Mucosa of descending colon (tissue), 3 donors: ENCODE results near the gene TLNRD1. TPM values are rescaled to one million over a fixed set of nuclear protein-coding genes. Genes with fewer than 3 reads are reported as not detected.

Experiments
- ATAC-seq: fragments of 200-7000 bp; cut with Tn5 transposase; one replicate; pipeline ENCODE4 v1.9.1; 2020; ENCODE audit warnings: mild to moderate bottlenecking, moderate library complexity
- DNase-seq, 3 donors: peaks; one replicate each; pipeline ENCODE4 v3.0.0-alpha.2; 2020
- H3K36me3 ChIP-seq: fragments of 200-600 bp; one replicate; pipeline ENCODE4 v1.8.0; 2021; ENCODE audit warnings: low read depth, mild to moderate bottlenecking
- H3K4me1 ChIP-seq: fragments of 200-600 bp; one replicate; pipeline ENCODE4 v1.8.0; 2021; ENCODE audit warnings: low read depth, mild to moderate bottlenecking
- H3K4me3 ChIP-seq: fragments of 200-600 bp; one replicate; pipeline ENCODE4 v1.8.0; 2021; ENCODE audit warnings: mild to moderate bottlenecking
- H3K9me3 ChIP-seq: fragments of 200-600 bp; one replicate; pipeline ENCODE4 v1.8.0; 2021; ENCODE audit warnings: mild to moderate bottlenecking
- CTCF ChIP-seq: fragments of 200-600 bp; IDR thresholded peaks from one replicate; pipeline ENCODE4 v1.8.0; 2022; ENCODE audit warnings: antibody characterized with exemption, mild to moderate bottlenecking
- intact Hi-C, 2 donors: fragments of 100-400 bp; cut with DNase I in 1 of 2; cut with micrococcal nuclease in 1 of 2; formaldehyde crosslinking; loops; one replicate each; pipeline versions ENCODE4 v1.11.0 to v1.11.1; 2022; cut with DNase I, micrococcal nuclease
- total RNA-seq, 3 donors: library from RNA; stranded (reverse); fragmentation: NEBNext Ultra II Directional in 2 of 3; extraction: Animal tissue kit (Norgen Biotek cat#: 25700) in 2 of 3; gene quantifications; one replicate each; pipeline versions ENCODE4 v1.2.1 to v1.2.4, GENCODE V29; 2021 to 2023
- donor health status: DM: no; HTN: no; CAD: no; lungs with moderate emphysema.
- donor health status: DM: no; HTN: no; CAD: no.
- donor health status: DM: no; HTN: yes; CAD: no.

Gene TLNRD1
- total RNA-seq, 3 donors from 2014 or later = 18.5 to 20.7 (median 18.6) TPM

- intact Hi-C loops = loop anchor here (5.0 to 10.0 kb wide), 3 partner anchors 187 to 507 kb away; partner anchors contain the start of gene CEMIP (in 1 of the 2)
- H3K36me3 ChIP-seq = no peaks in the 10 kb centered on the region
- no peak for ATAC-seq
Measured at GRCh38 chr15:80972276-80972675, 28.4 kb upstream of the TLNRD1 start.

GRCh38 chr15:80974914-80975313 lies 25.8 kb upstream of the TLNRD1 start:
- intact Hi-C loops = loop anchor here (5.0 to 10.0 kb wide), 3 partner anchors 190 to 510 kb away; partner anchors contain the start of gene CEMIP (in 1 of the 2)
- Histone ChIP-seq H3K4me1 (peaks cover 7% of the 10 kb centered on the region), H3K4me3 (no peak overlapping the region), H3K9me3 (no peaks in the 10 kb centered on the region), H3K36me3 (peaks cover 3% of the 10 kb centered on the region)
- DNase-seq = no peak
- no peak for ATAC-seq
- no peak for TF ChIP-seq CTCF

More at GRCh38 chr15:80972276-80972675, 28.4 kb upstream of the TLNRD1 start:
- H3K9me3 ChIP-seq = no peaks in the 10 kb centered on the region
- no peak for TF ChIP-seq CTCF
- no peak overlapping the region for H3K4me3 ChIP-seq
- H3K4me1 ChIP-seq = peaks cover 2% of the 10 kb centered on the region
- no peak for DNase-seq

DNA sequence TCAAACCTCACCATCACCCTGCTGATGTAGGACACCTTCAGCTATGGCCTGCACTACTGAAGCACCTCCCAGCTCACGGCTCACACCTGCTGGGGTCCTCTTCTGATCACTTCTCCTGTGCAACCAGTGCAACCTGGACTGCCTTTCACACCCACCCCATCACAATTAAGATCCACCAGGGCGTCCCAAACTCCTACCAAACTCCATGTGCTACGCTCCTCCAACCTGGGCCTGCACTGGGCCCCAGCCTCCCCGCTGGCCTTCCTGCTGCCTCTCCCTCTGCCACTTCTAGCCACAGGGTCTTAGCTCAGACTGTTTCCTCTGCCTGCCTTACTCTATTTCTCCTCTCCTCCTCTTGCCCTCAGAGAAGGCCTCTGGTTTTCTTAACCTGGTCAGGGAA lies 23.9 kb upstream of the TLNRD1 start:
- intact Hi-C loops = loop anchor here in 1 of 2 donors (10.0 kb wide), 2 partner anchors 192 to 512 kb away; no protein-coding TSS in a partner anchor

GRCh38 chr15:80977627-80978036 lies 23.1 kb upstream of the TLNRD1 start:
- DNase-seq = peak; percentile 57 to 85 (median 79)
- ATAC-seq = peak; percentile 97
- TF ChIP-seq CTCF = peak; percentile 39
- intact Hi-C loops = loop anchor here in 1 of 2 donors (10.0 kb wide), 2 partner anchors 193 to 513 kb away; no protein-coding TSS in a partner anchor
- peaks cover 7% of the 10 kb centered on the region for H3K4me1 ChIP-seq
- H3K9me3 ChIP-seq = no peaks in the 10 kb centered on the region
- H3K36me3 ChIP-seq = peaks cover 3% of the 10 kb centered on the region
- no peak overlapping the region for H3K4me3 ChIP-seq

More for the DNA sequence above, 23.9 kb upstream of the TLNRD1 start:
- no peak for DNase-seq
- Histone ChIP-seq H3K4me3 (no peak overlapping the region), H3K36me3 (peaks cover 3% of the 10 kb centered on the region), H3K4me1 (peaks cover 7% of the 10 kb centered on the region), H3K9me3 (no peaks in the 10 kb centered on the region)
- no peak for TF ChIP-seq CTCF
- no peak for ATAC-seq

DNA sequence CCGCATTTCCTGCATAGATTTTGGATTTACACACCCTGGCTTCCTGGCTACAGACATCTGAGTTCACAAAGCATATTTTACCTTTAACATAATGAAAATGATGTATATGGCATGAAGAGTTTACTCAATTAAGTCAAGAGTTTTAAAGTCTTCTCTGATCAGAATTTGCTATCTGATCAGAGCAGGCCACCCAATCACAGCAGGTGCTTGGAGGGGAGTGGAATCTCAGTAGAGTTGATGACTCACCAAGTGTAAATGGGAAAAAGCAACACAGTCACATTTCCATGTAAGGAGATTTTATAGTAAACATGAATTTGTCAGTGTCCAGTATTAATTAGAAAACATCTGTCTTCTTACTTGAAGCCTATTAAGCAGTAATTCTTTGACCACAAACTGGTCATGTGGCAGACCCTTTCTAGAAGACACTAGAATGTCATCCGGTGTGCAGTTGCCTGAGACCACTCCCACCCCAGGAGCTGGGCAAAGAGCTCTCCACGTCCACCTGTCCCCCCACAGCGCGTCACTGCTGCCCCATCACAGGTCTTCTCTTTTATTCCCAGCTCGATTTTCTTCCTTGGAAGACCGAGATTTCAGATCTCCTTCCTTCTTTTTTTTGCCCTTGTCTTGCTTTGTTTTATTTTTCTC lies 21.9 kb upstream of the TLNRD1 start:
- Histone ChIP-seq H3K4me1 (peaks cover 7% of the 10 kb centered on the region), H3K36me3 (peaks cover 3% of the 10 kb centered on the region), H3K9me3 (no peaks in the 10 kb centered on the region), H3K4me3 (no peak overlapping the region)
- DNase-seq = no peak
- ATAC-seq = no peak
- intact Hi-C loops = loop anchor here in 1 of 2 donors (10.0 kb wide), 2 partner anchors 194 to 514 kb away; no protein-coding TSS in a partner anchor
- TF ChIP-seq CTCF = no peak
